GM19025 (cell line): Measurements from ENCODE around the gene RAB31.
"Not testable (repeated sequence)": the region's sequence is repeated elsewhere in the genome, so short reads cannot be mapped to it uniquely, and the experiment has no call there.

Experiments
- ATAC-seq: cut with Tn5 transposase; IDR thresholded peaks from one replicate; pipeline ENCODE4 v1.9.1; 2021; ENCODE audit warnings: mild to moderate bottlenecking, low read depth, moderate library complexity; ENCODE audit not compliant: unreplicated experiment

The RAB31 gene

GRCh38 chr18:9874728-9875127, 166.6 kb downstream of the RAB31 start:
- ATAC-seq: no peak

GRCh38 chr18:9876212-9876866, 168.2 kb downstream of the RAB31 start:
- no peak for ATAC-seq

- no peak for ATAC-seq
Measured at GRCh38 chr18:9876867-9877654, 169.0 kb downstream of the RAB31 start.

- no peak for ATAC-seq
Measured at GRCh38 chr18:9877655-9878014, 169.5 kb downstream of the RAB31 start.

GRCh38 chr18:9878095-9878494, 170.0 kb downstream of the RAB31 start:
- no peak for ATAC-seq

GRCh38 chr18:9878783-9879242, 170.7 kb downstream of the RAB31 start:
- ATAC-seq: no peak

GRCh38 chr18:9884090-9884489, 176.0 kb downstream of the RAB31 start:
- ATAC-seq: no peak

GRCh38 chr18:9884532-9885140, 176.5 kb downstream of the RAB31 start:
- ATAC-seq: no peak

- no peak for ATAC-seq
Measured at GRCh38 chr18:9885170-9886004, 177.3 kb downstream of the RAB31 start, which contains the start of gene TXNDC2. TXNDC2 (plus strand) TSS chr18:9885973; CDS start chr18:9886681, 708 bp downstream.

- no peak for ATAC-seq
Measured at GRCh38 chr18:9886005-9886348, 177.9 kb downstream of the RAB31 start.

- ATAC-seq: no peak
Measured at GRCh38 chr18:9887992-9888391, 179.9 kb downstream of the RAB31 start.

GRCh38 chr18:9890196-9890595, 182.1 kb downstream of the RAB31 start:
- no peak for ATAC-seq

- ATAC-seq: no peak
Measured at GRCh38 chr18:9890957-9891356, 182.9 kb downstream of the RAB31 start.

GRCh38 chr18:9891515-9891914, 183.4 kb downstream of the RAB31 start:
- not testable (repeated sequence) for ATAC-seq

GRCh38 chr18:9894454-9895068, 186.5 kb downstream of the RAB31 start:
- no peak for ATAC-seq

GRCh38 chr18:9897129-9897528, 189.0 kb downstream of the RAB31 start:
- no peak for ATAC-seq

- not testable (repeated sequence) for ATAC-seq
Measured at GRCh38 chr18:9897787-9898291, 189.7 kb downstream of the RAB31 start.

- ATAC-seq: no peak
Measured at GRCh38 chr18:9898792-9899549, 190.9 kb downstream of the RAB31 start.

- not testable (repeated sequence) for ATAC-seq
Measured at GRCh38 chr18:9899550-9899930, 191.4 kb downstream of the RAB31 start.
